Epithelial cell of esophagus (primary cell): ENCODE results near the gene HAUS6.
"Not testable (repeated sequence)": the region's sequence is repeated elsewhere in the genome, so short reads cannot be mapped to it uniquely, and the experiment has no call there.

Experiments used
- DNase-seq: peaks from one replicate; pipeline ENCODE4 v3.0.0; 2010; ENCODE audit warnings: low read depth
- H3K4me3 ChIP-seq: 2 replicates; pipeline ENCODE4 v1.5.1; 2011; ENCODE audit warnings: mild to moderate bottlenecking, low read length, control low read depth
- CTCF ChIP-seq: IDR thresholded peaks from 2 replicates; pipeline ENCODE4 v1.5.1; 2011; ENCODE audit warnings: low read depth, mild to moderate bottlenecking, low read length, control low read depth, inconsistent platforms; ENCODE audit not compliant: insufficient read depth; ENCODE audit errors: missing control alignments

The HAUS6 gene

GRCh38 chr9:19102631-19103345 is at the start of gene HAUS6:
HAUS6 (minus strand) TSS chr9:19102904; CDS start chr9:19102651, 253 bp downstream.
- DNase-seq = peak; percentile 97
- TF ChIP-seq CTCF = peak; percentile 62
- peak within 1 kb of the TSS; percentile 75 for H3K4me3 ChIP-seq

- H3K4me3 ChIP-seq, DNase-seq: not testable (repeated sequence)
These were observed 49.4 kb upstream of the HAUS6 start for GRCh38 chr9:19152160-19152498.

GRCh38 chr9:19151425-19152159 is 48.9 kb upstream of the HAUS6 start:
- H3K4me3 ChIP-seq = no peak overlapping the region
- TF ChIP-seq CTCF = no peak
- no peak for DNase-seq

- no peak for DNase-seq
- TF ChIP-seq CTCF = no peak
- H3K4me3 ChIP-seq = no peak overlapping the region
These were observed 46.5 kb upstream of the HAUS6 start for GRCh38 chr9:19149230-19149629.

GRCh38 chr9:19148187-19148586 is 45.5 kb upstream of the HAUS6 start:
- no peak for DNase-seq
- no peak overlapping the region for H3K4me3 ChIP-seq

GRCh38 chr9:19146441-19147024 is 43.8 kb upstream of the HAUS6 start:
- H3K4me3 ChIP-seq = no peak overlapping the region

More at GRCh38 chr9:19148187-19148586, 45.5 kb upstream of the HAUS6 start:
- TF ChIP-seq CTCF = no peak

GRCh38 chr9:19145881-19146280 is 43.2 kb upstream of the HAUS6 start:
- no peak overlapping the region for H3K4me3 ChIP-seq
- TF ChIP-seq CTCF = no peak
- no peak for DNase-seq

More at GRCh38 chr9:19146441-19147024, 43.8 kb upstream of the HAUS6 start:
- TF ChIP-seq CTCF = no peak
- DNase-seq = no peak
